Testis (tissue), 2 donors: Measurements from ENCODE around the gene NTM.

Experiments used
- CTCF ChIP-seq, 3 experiments: fragments of 450-650 bp in 2 of 3; fragments of 200-600 bp in 1 of 3; sonication (generic) in 1 of 3; IDR thresholded peaks; one replicate each; pipeline ENCODE4 v1.5.1; 2016 to 2019; ENCODE audit warnings: antibody characterized with exemption in 3 of 3, mild to moderate bottlenecking in 2 of 3, moderate library complexity in 1 of 3
- POLR2A ChIP-seq: fragments of 450-650 bp; IDR thresholded peaks from one replicate; pipeline ENCODE4 v1.6.1; 2017; ENCODE audit warnings: antibody characterized with exemption, mild to moderate bottlenecking, moderate library complexity

- no peak for TF ChIP-seq POLR2A
- TF ChIP-seq CTCF (IDR thresholded peaks at IDR 0.05) = no peak
Measured at GRCh38 chr11:131536159-131536558, 165.7 kb downstream of the NTM start.
